Endometrial microvascular endothelial cells (primary cell): ENCODE measurements around the gene CASKIN1. TPM values are rescaled to one million over a fixed set of nuclear protein-coding genes. Genes with fewer than 3 reads are reported as not detected.

Experiments
- in situ Hi-C: cut with HindIII; loops from 2 replicates; pipeline ENCODE4 v1.10.0; 2017; ENCODE audit warnings: low sequenced_read_pairs, low pct_unique_long_range_greater_than_20kb; ENCODE audit errors: inconsistent ontology term
- total RNA-seq: library from RNA; depleted of rRNA; stranded (reverse); fragments of >200 nt; gene quantifications from one replicate; pipeline ENCODE4 v1.2.3, GENCODE V29; 2015; ENCODE audit errors: inconsistent ontology term

CASKIN1 gene
- total RNA-seq, 1 donor from 2014 or later: not detected

DNA sequence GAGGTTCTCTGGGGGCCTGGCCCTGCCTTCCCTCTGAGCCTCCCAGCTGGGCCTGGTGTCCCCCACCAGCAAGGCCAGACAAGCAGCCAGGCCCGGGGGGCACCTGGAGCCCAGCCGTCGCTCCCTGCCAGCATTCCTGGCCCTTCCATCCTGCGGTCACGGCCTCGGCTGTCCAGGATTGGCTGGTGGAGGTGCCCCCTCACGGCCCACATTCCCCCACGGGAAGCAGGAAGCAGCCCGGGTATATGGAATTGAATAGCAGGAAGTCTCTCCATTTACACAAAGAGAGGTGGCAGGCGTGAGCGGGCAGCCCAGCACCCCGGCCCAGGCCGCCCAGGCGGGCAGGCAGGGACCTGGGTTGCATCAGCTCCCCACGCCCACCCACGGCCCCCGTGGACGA is 26.3 kb downstream of the CASKIN1 start:
- in situ Hi-C loops: loop anchor here (25.0 kb wide), 1 partner anchor 133 kb away; the partner anchor contains the start of genes NHERF2, NTHL1 and TSC2

- in situ Hi-C loops: loop anchor here (25.0 kb wide), 1 partner anchor 130 kb away; the partner anchor contains the start of genes NHERF2, NTHL1 and TSC2
Measured at GRCh38 chr16:2167068-2167638, 29.3 kb downstream of the CASKIN1 start.

GRCh38 chr16:2166263-2167067 is 29.9 kb downstream of the CASKIN1 start:
- in situ Hi-C loops: loop anchor here (25.0 kb wide), 1 partner anchor 129 kb away; the partner anchor contains the start of genes NHERF2, NTHL1 and TSC2

- in situ Hi-C loops: loop anchor here (25.0 kb wide), 1 partner anchor 129 kb away; the partner anchor contains the start of genes NHERF2, NTHL1 and TSC2
Measured at GRCh38 chr16:2165861-2166260, 30.5 kb downstream of the CASKIN1 start.

DNA sequence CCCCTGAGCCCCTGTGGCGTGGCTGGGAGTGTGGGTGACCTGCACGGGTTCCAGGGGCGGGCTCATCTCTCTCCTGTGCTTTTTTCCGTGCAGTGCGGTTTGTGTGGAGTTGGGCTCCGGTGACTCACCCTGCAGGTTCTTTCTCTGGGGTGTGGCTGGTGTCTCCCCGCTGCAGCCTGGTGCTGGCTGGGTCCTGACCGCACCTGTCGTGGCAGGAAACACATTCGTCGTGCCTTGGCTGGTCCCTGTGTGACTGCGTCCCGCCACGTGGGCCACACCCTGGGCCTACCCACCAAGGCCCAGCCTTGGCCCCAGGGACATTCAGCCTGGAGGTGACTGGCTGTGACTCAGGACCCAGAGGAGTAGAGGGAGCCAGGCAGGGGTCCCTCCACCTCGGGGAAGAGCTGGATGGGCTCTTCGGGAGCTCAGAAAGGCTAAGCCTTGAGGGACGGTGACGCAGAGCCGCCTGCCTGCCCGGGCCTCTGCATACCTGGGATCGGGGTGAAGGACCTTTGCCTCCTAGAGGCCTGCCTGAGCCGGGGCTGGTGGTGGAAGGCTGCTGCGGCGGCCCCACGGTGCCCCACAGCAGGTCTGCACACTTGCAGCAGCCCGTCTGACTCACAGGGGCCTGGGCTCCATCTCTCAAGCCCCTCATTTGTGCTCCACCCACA is 33.1 kb downstream of the CASKIN1 start:
- in situ Hi-C loops: loop anchor here (25.0 kb wide), 1 partner anchor 126 kb away; the partner anchor contains the start of genes NHERF2, NTHL1 and TSC2

DNA sequence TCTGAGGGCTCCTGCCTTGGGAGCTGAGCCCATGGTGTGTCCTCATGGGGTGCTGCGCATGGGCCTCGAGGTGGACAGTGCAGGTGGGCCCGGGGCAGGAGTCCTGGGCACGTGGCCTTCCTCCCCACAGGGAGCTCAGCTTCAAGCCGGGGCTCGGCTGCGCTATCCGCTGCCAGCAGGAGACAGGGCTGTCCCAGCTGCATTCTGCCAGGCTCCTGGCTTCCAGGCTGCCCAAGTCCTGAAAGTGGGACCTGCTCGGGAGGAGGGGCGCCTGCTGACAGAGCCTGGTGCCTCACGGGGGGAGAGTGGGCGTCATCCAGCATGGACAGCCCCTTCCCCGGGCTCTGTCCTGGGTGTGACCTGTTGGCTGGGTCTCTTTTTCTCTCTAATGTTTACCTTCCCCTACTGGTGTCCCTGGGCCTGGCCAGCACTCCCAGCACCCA is 33.7 kb downstream of the CASKIN1 start:
- in situ Hi-C loops: loop anchor here (25.0 kb wide), 1 partner anchor 125 kb away; the partner anchor contains the start of genes NHERF2, NTHL1 and TSC2

- in situ Hi-C loops: loop anchor here (25.0 kb wide), 1 partner anchor 125 kb away; the partner anchor contains the start of genes NHERF2, NTHL1 and TSC2
Measured at GRCh38 chr16:2161911-2162310, 34.5 kb downstream of the CASKIN1 start.

DNA sequence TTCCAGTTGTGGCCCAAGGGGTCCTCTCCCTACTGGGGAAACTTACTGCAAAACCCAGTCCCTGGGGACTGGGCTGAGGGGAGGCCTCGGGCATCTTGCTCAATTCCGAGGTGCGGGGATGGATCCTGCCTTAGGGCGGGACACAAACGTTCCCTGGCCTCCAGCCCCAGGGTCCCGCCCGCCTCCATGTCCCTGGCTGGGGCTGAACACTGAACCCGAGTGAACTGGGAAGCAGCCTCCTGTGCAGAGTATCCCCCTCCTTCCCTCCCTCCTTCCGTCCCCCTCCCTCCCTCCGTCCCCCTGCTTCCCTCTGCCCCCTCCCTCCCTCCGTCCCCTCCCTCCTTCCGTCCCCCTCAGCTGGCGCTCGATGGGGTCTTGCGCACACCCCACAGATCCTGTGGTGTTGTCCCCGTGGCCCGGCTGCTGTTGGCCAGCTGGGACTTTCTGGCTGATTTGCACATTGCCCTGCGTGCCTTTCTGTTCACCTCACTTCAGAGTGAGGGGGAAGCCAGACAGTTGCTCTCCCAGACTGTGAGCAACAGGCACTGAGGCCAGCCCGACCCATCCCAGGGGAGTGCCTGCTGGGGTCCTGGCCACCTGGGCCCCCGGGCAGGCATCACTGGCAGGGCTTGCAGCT is 35.4 kb downstream of the CASKIN1 start:
- in situ Hi-C loops: loop anchor here (25.0 kb wide), 1 partner anchor 124 kb away; the partner anchor contains the start of genes NHERF2, NTHL1 and TSC2

DNA sequence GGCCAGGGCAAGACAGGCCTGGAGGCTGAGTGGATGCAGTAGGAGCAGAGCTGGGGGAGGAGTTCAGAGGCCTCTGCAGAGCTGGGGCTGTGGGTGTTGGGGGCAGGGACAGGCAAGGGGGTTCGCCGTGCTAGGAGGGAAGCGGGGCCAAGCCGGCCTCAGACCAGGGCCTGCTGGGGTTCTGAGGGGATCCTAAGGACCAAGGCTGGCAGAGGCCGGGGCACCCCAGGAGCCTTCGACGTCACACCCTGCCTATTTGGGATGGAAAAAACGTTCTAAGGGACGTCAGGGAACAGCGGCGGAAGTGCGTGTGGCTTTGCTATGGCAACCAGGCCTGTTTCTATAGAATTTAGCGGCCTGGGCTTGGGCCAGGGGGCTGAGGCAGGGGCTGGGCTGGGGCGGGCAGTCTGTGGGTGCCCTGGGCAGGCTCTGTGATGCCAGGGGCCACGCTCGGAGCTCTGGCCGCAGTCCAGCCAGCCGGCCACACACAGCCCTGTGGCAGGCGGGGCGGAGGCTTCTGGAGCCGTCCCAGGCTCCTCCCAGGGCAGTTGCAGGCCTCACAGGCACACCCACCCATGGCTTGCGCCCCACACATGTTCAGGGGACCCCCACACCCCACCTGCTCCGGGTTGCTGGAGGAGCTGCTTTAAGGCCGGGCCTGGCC is 37.1 kb downstream of the CASKIN1 start:
- in situ Hi-C loops: loop anchor here (25.0 kb wide), 1 partner anchor 122 kb away; the partner anchor contains the start of genes NHERF2, NTHL1 and TSC2

GRCh38 chr16:2158262-2158638 is 38.2 kb downstream of the CASKIN1 start:
- in situ Hi-C loops: loop anchor here (25.0 kb wide), 1 partner anchor 121 kb away; the partner anchor contains the start of genes NHERF2, NTHL1 and TSC2

- in situ Hi-C loops: loop anchor here (25.0 kb wide), 1 partner anchor 120 kb away; the partner anchor contains the start of genes NHERF2, NTHL1 and TSC2
Measured at GRCh38 chr16:2157480-2158261, 38.7 kb downstream of the CASKIN1 start.

GRCh38 chr16:2156849-2157224 is 39.6 kb downstream of the CASKIN1 start:
- in situ Hi-C loops: loop anchor here (25.0 kb wide), 1 partner anchor 120 kb away; the partner anchor contains the start of genes NHERF2, NTHL1 and TSC2

GRCh38 chr16:2155977-2156848 is 40.2 kb downstream of the CASKIN1 start:
- in situ Hi-C loops: loop anchor here (25.0 kb wide), 1 partner anchor 119 kb away; the partner anchor contains the start of genes NHERF2, NTHL1 and TSC2

GRCh38 chr16:2155091-2155950 is 41.1 kb downstream of the CASKIN1 start, which contains the start of gene TRAF7:
Gene TRAF7 (plus strand): TSS chr16:2155782. CDS start chr16:2163921, 8,139 bp downstream.
- in situ Hi-C loops: loop anchor here (25.0 kb wide), 1 partner anchor 118 kb away; the partner anchor contains the start of genes NHERF2, NTHL1 and TSC2

DNA sequence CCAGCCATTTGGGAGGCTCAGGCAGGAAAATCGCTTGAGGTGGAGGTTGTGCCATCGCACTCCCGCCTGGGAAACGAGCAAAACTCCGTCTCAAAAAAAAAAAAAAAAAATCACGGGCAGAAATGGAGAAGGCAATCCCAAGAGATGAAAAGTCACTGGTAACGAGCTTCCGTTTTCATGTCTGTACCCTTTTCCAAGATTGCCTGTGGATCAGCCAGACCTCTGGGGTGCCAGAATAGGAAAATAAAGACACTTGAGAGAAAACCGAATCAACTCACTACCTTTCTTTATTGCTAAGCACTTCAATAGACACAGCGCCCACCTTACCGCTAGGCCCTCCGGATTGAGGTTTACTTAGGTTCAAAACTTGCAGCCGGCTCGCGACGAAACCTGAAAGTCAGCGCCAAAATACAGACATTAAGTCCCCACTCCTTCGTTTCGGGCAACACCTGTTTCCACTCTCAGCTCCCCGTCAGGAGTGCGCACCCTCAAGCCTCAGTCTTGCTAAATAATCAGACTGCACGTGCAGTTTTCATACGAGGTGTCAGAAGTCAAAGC is 41.8 kb downstream of the CASKIN1 start:
- in situ Hi-C loops: loop anchor here (25.0 kb wide), 1 partner anchor 117 kb away; the partner anchor contains the start of genes NHERF2, NTHL1 and TSC2
